OCI-LY1 (cell line): ENCODE results near the gene RPRD2.
"Not testable (repeated sequence)": the region's sequence is repeated elsewhere in the genome, so short reads cannot be mapped to it uniquely, and the experiment has no call there.

ENCODE experiments used
- H2AFZ ChIP-seq: fragments of 200-600 bp; sonication (generic), shearing (Covaris generic); 2 replicates; pipeline ENCODE4 v1.6.0; 2014; ENCODE audit warnings: antibody characterized with exemption, mild to moderate bottlenecking, low read length
- H3F3A ChIP-seq: fragments of 200-600 bp; sonication (generic), shearing (Covaris generic); 2 replicates; pipeline ENCODE4 v1.6.0; 2014; ENCODE audit warnings: mild to moderate bottlenecking, antibody characterized with exemption, low read length, moderate library complexity; ENCODE audit not compliant: insufficient read depth
- H3K27ac ChIP-seq: fragments of 200-600 bp; sonication (generic); 2 replicates; pipeline ENCODE4 v1.5.1; 2014; ENCODE audit warnings: low read length, mixed run types, mild to moderate bottlenecking, low read depth; ENCODE audit not compliant: poor library complexity, severe bottlenecking
- H3K27me3 ChIP-seq: fragments of 200-600 bp; sonication (generic); 2 replicates; pipeline ENCODE4 v1.6.0; 2014; ENCODE audit warnings: antibody characterized with exemption, mild to moderate bottlenecking, low read length, moderate library complexity; ENCODE audit not compliant: insufficient read depth
- H3K36me3 ChIP-seq: fragments of 200-600 bp; sonication (generic); 2 replicates; pipeline ENCODE4 v1.6.1; 2014; ENCODE audit warnings: mild to moderate bottlenecking, antibody characterized with exemption, low read length, moderate library complexity, mixed read lengths; ENCODE audit not compliant: insufficient read depth
- H3K4me1 ChIP-seq: fragments of 200-600 bp; sonication (generic); 2 replicates; pipeline ENCODE4 v1.5.1; 2014; ENCODE audit warnings: mild to moderate bottlenecking, low read length, moderate library complexity; ENCODE audit not compliant: insufficient read depth, severe bottlenecking
- H3K4me2 ChIP-seq: fragments of 200-600 bp; sonication (generic), shearing (Covaris generic); 2 replicates; pipeline ENCODE4 v1.6.1; 2014; ENCODE audit warnings: low read length
- H3K4me3 ChIP-seq: fragments of 200-600 bp; sonication (generic); 2 replicates; pipeline ENCODE4 v1.5.1; 2014; ENCODE audit warnings: low read length, low read depth, mild to moderate bottlenecking, mixed read lengths; ENCODE audit not compliant: poor library complexity, severe bottlenecking
- H3K79me2 ChIP-seq: fragments of 200-600 bp; shearing (Covaris generic); 2 replicates; pipeline ENCODE4 v1.6.1; 2016; ENCODE audit warnings: mixed run types, low read length, mixed read lengths; ENCODE audit not compliant: insufficient read depth
- H3K9ac ChIP-seq: fragments of 200-600 bp; sonication (generic), shearing (Covaris generic); 2 replicates; pipeline ENCODE4 v1.6.1; 2014; ENCODE audit warnings: mild to moderate bottlenecking, low read length, mixed read lengths
- H3K9me2 ChIP-seq: fragments of 200-600 bp; sonication (generic), shearing (Covaris generic); 2 replicates; pipeline ENCODE4 v1.6.1; 2014; ENCODE audit warnings: low read depth, mild to moderate bottlenecking, low read length, mixed read lengths
- H3K9me3 ChIP-seq: fragments of 200-600 bp; shearing (Covaris generic); 2 replicates; pipeline ENCODE4 v1.6.1; 2014; ENCODE audit warnings: low read length, mixed read lengths
- H4K20me1 ChIP-seq: fragments of 200-600 bp; sonication (generic), shearing (Covaris generic); 2 replicates; pipeline ENCODE4 v1.6.0; 2016; ENCODE audit warnings: mild to moderate bottlenecking, low read length; ENCODE audit not compliant: insufficient read depth
- CTCF ChIP-seq: fragments of 200-600 bp; sonication (generic), shearing (Covaris generic); IDR thresholded peaks from 2 replicates; pipeline ENCODE4 v1.5.1; 2017; ENCODE audit warnings: mild to moderate bottlenecking, antibody characterized with exemption, low read length, moderate library complexity, mixed read lengths
- EZH2 ChIP-seq: fragments of 200-600 bp; sonication (generic), shearing (Covaris generic); IDR thresholded peaks from 2 replicates; pipeline ENCODE4 v1.8.0; 2017; ENCODE audit warnings: borderline replicate concordance, mixed run types, mild to moderate bottlenecking, antibody characterized with exemption, low read length, moderate library complexity, mixed read lengths

RPRD2 gene

GRCh38 chr1:150388241-150388640 lies 24.3 kb downstream of the RPRD2 start:
- Histone ChIP-seq H3K9me2 (no peaks in the 10 kb centered on the region), H3K9me3 (no peaks in the 10 kb centered on the region), H4K20me1 (peaks cover 2% of the 10 kb centered on the region; the same call in 1 of the 2 replicates), H3K27me3 (no peaks in the 10 kb centered on the region), H3K36me3 (peaks cover 9% of the 10 kb centered on the region; the same call in 1 of the 2 replicates), H3K4me1 (peaks cover 12% of the 10 kb centered on the region), H2AFZ (no peak overlapping the region), H3K4me2 (no peak overlapping the region), H3K27ac (no peak overlapping the region), H3K9ac (no peak overlapping the region), H3K79me2 (peaks cover 90% of the 10 kb centered on the region), H3F3A (peaks cover 4% of the 10 kb centered on the region; the same call in 1 of the 2 replicates), H3K4me3 (no peak overlapping the region)
- TF ChIP-seq EZH2 (no peak), CTCF (no peak)

DNA sequence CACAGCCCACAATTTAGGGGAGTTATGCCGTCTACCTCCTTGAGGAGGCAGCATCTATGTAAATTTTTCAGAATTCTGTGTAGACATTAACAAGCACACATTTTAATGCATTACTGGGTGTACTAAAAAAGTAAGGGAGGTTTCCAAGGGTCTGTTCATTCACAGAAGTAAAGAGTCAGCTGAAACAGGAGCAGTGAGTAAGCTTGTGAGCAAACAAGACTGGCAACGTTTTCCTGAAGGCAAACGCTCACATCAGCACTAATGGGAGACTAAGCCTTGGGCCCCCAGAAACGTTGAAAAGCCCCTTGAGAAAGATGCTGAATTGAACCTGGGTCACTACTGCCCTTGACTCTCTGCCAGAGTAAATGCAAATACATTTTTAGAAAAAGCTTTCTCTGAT lies 25.7 kb downstream of the RPRD2 start:
- Histone ChIP-seq H3K27ac (no peak overlapping the region), H3F3A (peaks cover 4% of the 10 kb centered on the region; the same call in 1 of the 2 replicates), H2AFZ (no peak overlapping the region), H3K27me3 (no peaks in the 10 kb centered on the region), H3K9me3 (no peaks in the 10 kb centered on the region), H3K79me2 (peaks cover 92% of the 10 kb centered on the region), H3K4me2 (no peak overlapping the region), H4K20me1 (peaks cover 2% of the 10 kb centered on the region; the same call in 1 of the 2 replicates), H3K9ac (no peak overlapping the region), H3K36me3 (peaks cover 9% of the 10 kb centered on the region), H3K4me3 (no peak overlapping the region), H3K9me2 (no peaks in the 10 kb centered on the region), H3K4me1 (peaks cover 12% of the 10 kb centered on the region)
- TF ChIP-seq CTCF (no peak), EZH2 (no peak)

- Histone ChIP-seq H2AFZ (no peak overlapping the region), H3K9me2 (no peaks in the 10 kb centered on the region), H3K79me2 (peaks cover 91% of the 10 kb centered on the region), H3K9me3 (no peaks in the 10 kb centered on the region), H3K4me2 (no peak overlapping the region), H4K20me1 (peaks cover 2% of the 10 kb centered on the region; the same call in 1 of the 2 replicates), H3K36me3 (peaks cover 27% of the 10 kb centered on the region), H3K4me3 (no peak overlapping the region), H3K27me3 (no peaks in the 10 kb centered on the region), H3K9ac (no peak overlapping the region), H3K4me1 (no peaks in the 10 kb centered on the region), H3K27ac (no peak overlapping the region), H3F3A (peaks cover 4% of the 10 kb centered on the region; the same call in 1 of the 2 replicates)
- TF ChIP-seq CTCF (no peak), EZH2 (no peak)
Measured at GRCh38 chr1:150392627-150393026, 28.7 kb downstream of the RPRD2 start.

GRCh38 chr1:150395115-150395514 lies 31.2 kb downstream of the RPRD2 start:
- not testable (repeated sequence) for H3K27ac ChIP-seq, H3K4me1 ChIP-seq, H4K20me1 ChIP-seq, H2AFZ ChIP-seq, H3K4me3 ChIP-seq, H3K27me3 ChIP-seq, H3F3A ChIP-seq, H3K4me2 ChIP-seq, H3K9ac ChIP-seq, H3K9me2 ChIP-seq, H3K9me3 ChIP-seq
- Histone ChIP-seq H3K79me2 (peaks cover 88% of the 10 kb centered on the region), H3K36me3 (peaks cover 26% of the 10 kb centered on the region)
